HepG2 (cell line): Measurements from ENCODE around the gene IL15RA. TPM values are rescaled to one million over a fixed set of nuclear protein-coding genes. Genes with fewer than 3 reads are reported as not detected.

Experiments
- ATAC-seq: fragments of 200-7000 bp; cut with Tn5 transposase; 3 replicates; pipeline ENCODE4 v1.9.1; 2020; ENCODE audit warnings: mild to moderate bottlenecking, moderate library complexity
- BruUV-seq: library from RNA; stranded (reverse); fragments of 400-500 nt; replicated peaks from 2 replicates; lab custom pipeline; 2021; lab: Mats Ljungman, UMichigan
- CTCF ChIA-PET: fragments of 300-600 bp; formaldehyde crosslinking; extraction: SDS; loops from one replicate; lab custom pipeline; 2021; ENCODE audit warnings: low total read pairs, inconsistent platforms, low intra/inter-chr PET ratio; lab: Yijun Ruan, JAX
- POLR2A ChIA-PET: fragments of 350-600 bp; sonication (Branson Sonifier 250); formaldehyde crosslinking; loops from one replicate; lab custom pipeline; 2020; ENCODE audit warnings: antibody characterized with exemption, inconsistent platforms; lab: Yijun Ruan, JAX
- DNase-seq: peaks from one replicate; pipeline ENCODE4 v3.0.0-alpha.2; 2015; ENCODE audit warnings: low spot score
- FAIRE-seq: peaks from 3 replicates; lab custom pipeline; 2011; peaks lifted over from hg19 to GRCh38; lab: Jason Lieb, UNC
- H2AFZ ChIP-seq: one replicate; pipeline ENCODE4 v1.6.1; 2011; ENCODE audit warnings: low read length, inconsistent platforms
- H3K27ac ChIP-seq: fragments of 300-600 bp; 3 replicates; pipeline ENCODE4 v1.8.0; 2011; ENCODE audit warnings: mixed run types, mild to moderate bottlenecking, mixed read lengths, low read length, inconsistent platforms; ENCODE audit not compliant: insufficient read depth; ENCODE audit errors: extremely low read length
- H3K27me3 ChIP-seq, 2 experiments: fragments of 200-600 bp in 1 of 2; 2 replicates in 1 of 2; 3 replicates in 1 of 2; pipeline versions ENCODE4 v1.6.0 to v1.8.0; 2011; ENCODE audit warnings: low read length in 2 of 2, mild to moderate bottlenecking in 2 of 2, moderate library complexity in 2 of 2, inconsistent platforms in 1 of 2; ENCODE audit not compliant: insufficient read depth in 2 of 2, control insufficient read depth in 1 of 2
- H3K36me3 ChIP-seq, 2 experiments: fragments of 200-600 bp in 1 of 2; replicated peaks in 1 of 2; 2 replicates in 1 of 2; 3 replicates in 1 of 2; pipeline versions ENCODE4 v1.5.1 to v1.8.0; 2011; ENCODE audit warnings: low read length in 2 of 2, inconsistent platforms in 1 of 2; ENCODE audit not compliant: insufficient read depth in 2 of 2, control insufficient read depth in 1 of 2
- H3K4me1 ChIP-seq: 2 replicates; pipeline ENCODE4 v1.5.1; 2012; ENCODE audit warnings: low read length, inconsistent platforms; ENCODE audit not compliant: insufficient read depth
- H3K4me2 ChIP-seq: 2 replicates; pipeline ENCODE4 v1.6.0; 2011; ENCODE audit warnings: low read depth, low read length, inconsistent platforms
- H3K4me3 ChIP-seq, 3 experiments: fragments of 200-600 bp in 1 of 3; sonication (generic), shearing (Covaris generic) in 1 of 3; replicated peaks in 1 of 3; 2 replicates each; pipeline ENCODE4 v1.5.1; 2011 to 2016; ENCODE audit warnings: low read length in 3 of 3, inconsistent platforms in 2 of 3, low read depth in 2 of 3, mild to moderate bottlenecking in 2 of 3, control low read depth in 1 of 3, mixed read lengths in 1 of 3; ENCODE audit not compliant: insufficient read depth in 1 of 3
- H3K79me2 ChIP-seq: one replicate; pipeline ENCODE4 v1.6.1; 2011; ENCODE audit warnings: low read length, inconsistent platforms; ENCODE audit not compliant: insufficient read depth
- H3K9ac ChIP-seq: 2 replicates; pipeline ENCODE4 v1.6.0; 2011; ENCODE audit warnings: mild to moderate bottlenecking, low read depth, low read length, inconsistent platforms; ENCODE audit not compliant: insufficient read depth
- H3K9me3 ChIP-seq: 2 replicates; pipeline ENCODE4 v1.5.1; 2012; ENCODE audit warnings: mild to moderate bottlenecking, low read length
- H4K20me1 ChIP-seq: 2 replicates; pipeline ENCODE4 v1.6.0; 2011; ENCODE audit warnings: inconsistent platforms, mild to moderate bottlenecking, low read length, moderate library complexity; ENCODE audit not compliant: insufficient read depth
- ETV6 ChIP-seq: sonication (generic); formaldehyde crosslinking; conservative IDR thresholded peaks from 2 replicates; pipeline ENCODE4 v1.4.0; 2020; ENCODE audit warnings: missing genetic modification reagents
- IRX3 ChIP-seq: sonication (generic); formaldehyde crosslinking; IDR thresholded peaks from 2 replicates; pipeline ENCODE4 v1.8.1; 2023; ENCODE audit warnings: mild to moderate bottlenecking, low read depth, missing genetic modification reagents, borderline replicate concordance
- KDM1A ChIP-seq: IDR thresholded peaks from 2 replicates; pipeline ENCODE4 v1.6.1; 2016; ENCODE audit warnings: missing compliant biosample characterization
- MXI1 ChIP-seq: IDR thresholded peaks from 3 replicates; pipeline ENCODE4 v1.6.1; 2012; ENCODE audit warnings: low read depth, low read length, inconsistent platforms, borderline replicate concordance
- REXO4 ChIP-seq: sonication (generic); formaldehyde crosslinking; IDR thresholded peaks from 2 replicates; pipeline ENCODE4 v1.8.0; 2022; ENCODE audit warnings: missing genetic modification reagents, mild to moderate bottlenecking, borderline replicate concordance
- RXRA ChIP-seq: sonication (generic); formaldehyde crosslinking; IDR thresholded peaks from 2 replicates; pipeline ENCODE4 v1.5.1; 2020; ENCODE audit warnings: missing genetic modification reagents
- TOPORS ChIP-seq: sonication (generic); formaldehyde crosslinking; IDR thresholded peaks from 2 replicates; pipeline ENCODE4 v1.8.0; 2023; ENCODE audit warnings: mild to moderate bottlenecking, missing genetic modification reagents
- ZNF446 ChIP-seq: sonication (generic); formaldehyde crosslinking; IDR thresholded peaks from 2 replicates; pipeline ENCODE4 v1.5.0; 2020; ENCODE audit warnings: mild to moderate bottlenecking, missing genetic modification reagents
- WGBS: methylation state at CpG from one replicate; pipeline ENCODE4 v1.1.6; 2017; ENCODE audit warnings: low lambda C conversion rate; 5-methylcytosine and 5-hydroxymethylcytosine counted together
- in situ Hi-C: cut with HindIII; loops from 2 replicates; pipeline ENCODE4 v1.10.0; 2017; ENCODE audit warnings: low pct_unique_long_range_greater_than_20kb; ENCODE audit not compliant: extremely low pct_ligation_motif_present
- intact Hi-C: fragments of 100-400 bp; cut with micrococcal nuclease; formaldehyde crosslinking; loops from one replicate; pipeline ENCODE4 v1.10.0; 2022; ENCODE audit not compliant: unreplicated experiment
- polyA plus RNA-seq, 8 experiments: library from polyadenylated mRNA; depleted of rRNA in 3 of 8; stranded (reverse) in 7 of 8; unstranded in 1 of 8; fragments of >200 nt; fragmentation: Illumina TruSeq in 4 of 8; extraction: Trizol in 4 of 8; gene quantifications; 2 replicates each; pipeline versions ENCODE4 v1.2.1 to v1.2.3, GENCODE V29; 2011 to 2016; ENCODE audit warnings: low read depth in 4 of 8, missing spikeins in 1 of 8, mixed read lengths in 1 of 8; ENCODE audit not compliant: insufficient read depth in 1 of 8
- total RNA-seq, 5 experiments: library from RNA; depleted of rRNA; stranded (reverse); fragments of >200 nt; fragmentation: Illumina TruSeq; extraction: Trizol; gene quantifications; 2 replicates each; pipeline ENCODE4 v1.2.3, GENCODE V29; 2016; ENCODE audit warnings: low read depth in 1 of 5
- TF ChIP-seq, protein P1 (sequence below): IDR thresholded peaks from 2 replicates; pipeline ENCODE4 v1.6.1; 2016
- TF ChIP-seq, protein P2 (sequence below): sonication (generic); formaldehyde crosslinking; IDR thresholded peaks from 2 replicates; pipeline ENCODE4 v1.4.0; 2020; ENCODE audit warnings: low read depth, missing genetic modification reagents
- TF ChIP-seq, protein P3 (sequence below): sonication (generic); formaldehyde crosslinking; IDR thresholded peaks from one replicate; pipeline ENCODE4 v1.5.1; 2020; ENCODE audit warnings: mild to moderate bottlenecking, missing genetic modification reagents; ENCODE audit errors: not compliant biosample characterization

The IL15RA gene
- total and polyA plus RNA-seq, 2 of the 13 experiments (the other 11 are each of a cell fraction or from before 2014, with no cell fraction given) = 0.53 to 0.77 TPM

DNA sequence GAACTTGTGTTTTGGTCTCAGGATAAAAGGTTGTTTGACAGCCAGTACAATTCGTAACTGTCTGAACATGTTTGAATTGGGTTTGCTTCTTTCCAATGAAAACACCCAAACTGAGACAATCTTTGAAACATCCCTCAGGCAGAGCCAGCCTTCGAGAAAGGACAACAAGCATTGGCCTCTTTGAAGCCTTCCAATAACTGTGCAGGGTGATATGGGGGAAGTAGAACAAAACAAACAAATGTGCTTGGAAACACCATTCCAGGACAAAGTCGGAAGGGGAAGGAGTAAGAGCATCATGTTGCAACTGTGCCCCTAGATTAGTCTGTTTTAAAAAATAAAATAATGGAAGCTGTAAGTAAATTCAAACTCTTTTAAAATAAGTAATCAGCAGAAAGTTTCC lies 45.3 kb upstream of the IL15RA start:
- H3K27ac ChIP-seq = no peak overlapping the region
- POLR2A ChIA-PET = no interaction called here
- ATAC-seq (no peak), DNase-seq (no peak), FAIRE-seq (no peak)
- H2AFZ ChIP-seq = no peak overlapping the region
- no peaks in the 10 kb centered on the region for H3K9me3 ChIP-seq
- CTCF ChIA-PET = no interaction called here
- intact Hi-C loops = no loop called here
- 10% methylated on average over 3 of the region's 3 CpGs for WGBS
- H3K4me1 ChIP-seq = no peaks in the 10 kb centered on the region
- no peak overlapping the region for H3K4me2 ChIP-seq
- H3K27me3 ChIP-seq = peaks cover 0 to 23% of the 10 kb centered on the region in 2 experiments; a peak in 3 of 5 replicates
- H4K20me1 ChIP-seq = no peaks in the 10 kb centered on the region
- no peak overlapping the region for H3K4me3 ChIP-seq
- BruUV-seq = no TSS peak
- no peak overlapping the region for H3K9ac ChIP-seq
- no peaks in the 10 kb centered on the region for H3K36me3 ChIP-seq
- no peaks in the 10 kb centered on the region for H3K79me2 ChIP-seq
- TF ChIP-seq, protein P1, sequence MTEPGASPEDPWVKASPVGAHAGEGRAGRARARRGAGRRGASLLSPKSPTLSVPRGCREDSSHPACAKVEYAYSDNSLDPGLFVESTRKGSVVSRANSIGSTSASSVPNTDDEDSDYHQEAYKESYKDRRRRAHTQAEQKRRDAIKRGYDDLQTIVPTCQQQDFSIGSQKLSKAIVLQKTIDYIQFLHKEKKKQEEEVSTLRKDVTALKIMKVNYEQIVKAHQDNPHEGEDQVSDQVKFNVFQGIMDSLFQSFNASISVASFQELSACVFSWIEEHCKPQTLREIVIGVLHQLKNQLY (CRISPR knock-in tag) = no peak
- TF ChIP-seq KDM1A (CRISPR knock-in tag) (no peak), ETV6 (CRISPR knock-in tag) (no peak), MXI1 (no peak), ZNF446 (CRISPR knock-in tag) (no peak), IRX3 (CRISPR knock-in tag) (no peak), REXO4 (CRISPR knock-in tag) (no peak), RXRA (CRISPR knock-in tag) (no peak), TOPORS (CRISPR knock-in tag) (no peak)
- TF ChIP-seq, protein P2, sequence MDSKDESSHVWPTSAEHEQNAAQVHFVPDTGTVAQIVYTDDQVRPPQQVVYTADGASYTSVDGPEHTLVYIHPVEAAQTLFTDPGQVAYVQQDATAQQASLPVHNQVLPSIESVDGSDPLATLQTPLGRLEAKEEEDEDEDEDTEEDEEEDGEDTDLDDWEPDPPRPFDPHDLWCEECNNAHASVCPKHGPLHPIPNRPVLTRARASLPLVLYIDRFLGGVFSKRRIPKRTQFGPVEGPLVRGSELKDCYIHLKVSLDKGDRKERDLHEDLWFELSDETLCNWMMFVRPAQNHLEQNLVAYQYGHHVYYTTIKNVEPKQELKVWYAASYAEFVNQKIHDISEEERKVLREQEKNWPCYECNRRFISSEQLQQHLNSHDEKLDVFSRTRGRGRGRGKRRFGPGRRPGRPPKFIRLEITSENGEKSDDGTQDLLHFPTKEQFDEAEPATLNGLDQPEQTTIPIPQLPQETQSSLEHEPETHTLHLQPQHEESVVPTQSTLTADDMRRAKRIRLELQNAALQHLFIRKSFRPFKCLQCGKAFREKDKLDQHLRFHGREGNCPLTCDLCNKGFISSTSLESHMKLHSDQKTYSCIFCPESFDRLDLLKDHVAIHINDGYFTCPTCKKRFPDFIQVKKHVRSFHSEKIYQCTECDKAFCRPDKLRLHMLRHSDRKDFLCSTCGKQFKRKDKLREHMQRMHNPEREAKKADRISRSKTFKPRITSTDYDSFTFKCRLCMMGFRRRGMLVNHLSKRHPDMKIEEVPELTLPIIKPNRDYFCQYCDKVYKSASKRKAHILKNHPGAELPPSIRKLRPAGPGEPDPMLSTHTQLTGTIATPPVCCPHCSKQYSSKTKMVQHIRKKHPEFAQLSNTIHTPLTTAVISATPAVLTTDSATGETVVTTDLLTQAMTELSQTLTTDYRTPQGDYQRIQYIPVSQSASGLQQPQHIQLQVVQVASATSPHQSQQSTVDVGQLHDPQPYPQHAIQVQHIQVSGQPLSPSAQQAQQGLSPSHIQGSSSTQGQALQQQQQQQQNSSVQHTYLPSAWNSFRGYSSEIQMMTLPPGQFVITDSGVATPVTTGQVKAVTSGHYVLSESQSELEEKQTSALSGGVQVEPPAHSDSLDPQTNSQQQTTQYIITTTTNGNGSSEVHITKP = no peak
- TF ChIP-seq, protein P3, sequence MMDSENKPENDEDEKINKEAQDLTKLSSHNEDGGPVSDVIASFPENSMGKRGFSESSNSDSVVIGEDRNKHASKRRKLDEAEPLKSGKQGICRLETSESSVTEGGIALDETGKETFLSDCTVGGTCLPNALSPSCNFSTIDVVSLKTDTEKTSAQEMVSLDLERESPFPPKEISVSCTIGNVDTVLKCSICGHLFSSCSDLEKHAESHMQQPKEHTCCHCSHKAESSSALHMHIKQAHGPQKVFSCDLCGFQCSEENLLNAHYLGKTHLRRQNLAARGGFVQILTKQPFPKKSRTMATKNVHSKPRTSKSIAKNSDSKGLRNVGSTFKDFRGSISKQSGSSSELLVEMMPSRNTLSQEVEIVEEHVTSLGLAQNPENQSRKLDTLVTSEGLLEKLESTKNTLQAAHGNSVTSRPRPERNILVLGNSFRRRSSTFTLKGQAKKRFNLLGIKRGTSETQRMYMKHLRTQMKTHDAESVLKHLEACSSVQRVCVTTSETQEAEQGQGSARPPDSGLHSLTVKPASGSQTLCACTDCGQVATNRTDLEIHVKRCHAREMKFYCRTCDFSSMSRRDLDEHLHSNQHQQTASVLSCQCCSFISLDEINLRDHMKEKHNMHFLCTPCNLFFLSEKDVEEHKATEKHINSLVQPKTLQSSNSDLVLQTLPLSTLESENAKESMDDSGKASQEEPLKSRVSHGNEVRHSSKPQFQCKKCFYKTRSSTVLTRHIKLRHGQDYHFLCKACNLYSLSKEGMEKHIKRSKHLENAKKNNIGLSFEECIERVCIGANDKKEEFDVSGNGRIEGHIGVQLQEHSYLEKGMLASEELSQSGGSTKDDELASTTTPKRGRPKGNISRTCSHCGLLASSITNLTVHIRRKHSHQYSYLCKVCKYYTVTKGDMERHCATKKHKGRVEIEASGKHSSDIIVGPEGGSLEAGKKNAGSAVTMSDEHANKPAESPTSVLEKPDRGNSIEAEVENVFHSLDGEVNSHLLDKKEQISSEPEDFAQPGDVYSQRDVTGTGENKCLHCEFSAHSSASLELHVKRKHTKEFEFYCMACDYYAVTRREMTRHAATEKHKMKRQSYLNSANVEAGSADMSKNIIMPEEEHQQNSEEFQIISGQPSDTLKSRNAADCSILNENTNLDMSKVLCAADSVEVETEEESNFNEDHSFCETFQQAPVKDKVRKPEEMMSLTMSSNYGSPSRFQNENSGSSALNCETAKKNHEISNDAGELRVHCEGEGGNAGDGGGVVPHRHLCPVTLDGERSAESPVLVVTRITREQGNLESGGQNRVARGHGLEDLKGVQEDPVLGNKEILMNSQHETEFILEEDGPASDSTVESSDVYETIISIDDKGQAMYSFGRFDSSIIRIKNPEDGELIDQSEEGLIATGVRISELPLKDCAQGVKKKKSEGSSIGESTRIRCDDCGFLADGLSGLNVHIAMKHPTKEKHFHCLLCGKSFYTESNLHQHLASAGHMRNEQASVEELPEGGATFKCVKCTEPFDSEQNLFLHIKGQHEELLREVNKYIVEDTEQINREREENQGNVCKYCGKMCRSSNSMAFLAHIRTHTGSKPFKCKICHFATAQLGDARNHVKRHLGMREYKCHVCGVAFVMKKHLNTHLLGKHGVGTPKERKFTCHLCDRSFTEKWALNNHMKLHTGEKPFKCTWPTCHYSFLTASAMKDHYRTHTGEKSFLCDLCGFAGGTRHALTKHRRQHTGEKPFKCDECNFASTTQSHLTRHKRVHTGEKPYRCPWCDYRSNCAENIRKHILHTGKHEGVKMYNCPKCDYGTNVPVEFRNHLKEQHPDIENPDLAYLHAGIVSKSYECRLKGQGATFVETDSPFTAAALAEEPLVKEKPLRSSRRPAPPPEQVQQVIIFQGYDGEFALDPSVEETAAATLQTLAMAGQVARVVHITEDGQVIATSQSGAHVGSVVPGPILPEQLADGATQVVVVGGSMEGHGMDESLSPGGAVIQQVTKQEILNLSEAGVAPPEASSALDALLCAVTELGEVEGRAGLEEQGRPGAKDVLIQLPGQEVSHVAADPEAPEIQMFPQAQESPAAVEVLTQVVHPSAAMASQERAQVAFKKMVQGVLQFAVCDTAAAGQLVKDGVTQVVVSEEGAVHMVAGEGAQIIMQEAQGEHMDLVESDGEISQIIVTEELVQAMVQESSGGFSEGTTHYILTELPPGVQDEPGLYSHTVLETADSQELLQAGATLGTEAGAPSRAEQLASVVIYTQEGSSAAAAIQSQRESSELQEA (CRISPR knock-in tag) = no peak
- in situ Hi-C loops = no loop called here
